ENCODE measurements around the gene CABP5.

CABP5 gene

DNA sequence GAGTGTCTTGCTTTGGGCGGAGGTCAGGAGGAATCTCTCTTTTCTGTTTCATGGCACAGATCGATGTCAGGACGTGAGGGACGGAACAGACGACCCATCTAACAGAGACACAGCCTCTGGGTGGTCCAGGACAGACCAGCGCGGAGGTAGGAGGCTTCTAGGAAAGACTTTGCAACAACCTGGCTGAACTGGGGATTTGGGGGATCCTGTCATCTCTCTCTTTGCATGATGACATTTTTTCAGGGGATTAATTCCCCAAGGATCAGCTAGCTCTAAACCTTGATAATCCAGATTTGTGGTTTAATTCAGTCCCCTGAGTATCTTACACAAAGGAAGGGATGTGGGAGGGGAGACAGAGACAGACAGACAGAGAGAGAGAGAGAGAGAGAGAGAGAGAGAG lies 14.4 kb downstream of the CABP5 start:
- no peak for DNase-seq

DNA sequence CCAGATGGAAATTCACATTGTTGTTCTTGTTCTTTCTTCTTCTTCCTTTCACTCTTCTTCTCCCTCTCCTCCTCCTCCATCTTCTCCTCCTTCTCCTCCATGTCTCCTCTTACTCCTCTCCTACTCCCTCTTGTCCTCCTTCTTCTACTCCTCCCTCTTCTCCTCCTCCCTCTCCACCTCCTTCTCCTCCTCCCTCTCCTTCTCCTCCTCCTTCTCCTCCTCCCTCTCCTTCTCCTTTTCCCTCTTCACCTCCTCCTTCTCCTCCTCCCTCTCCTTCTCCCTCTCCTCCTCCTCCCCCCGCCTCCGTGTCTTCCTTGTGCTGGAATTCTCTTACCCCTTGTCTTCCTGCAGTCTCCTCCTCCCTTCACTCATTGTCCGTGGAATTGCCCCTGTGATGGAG lies 18.4 kb downstream of the CABP5 start:
- no peak for DNase-seq

DNA sequence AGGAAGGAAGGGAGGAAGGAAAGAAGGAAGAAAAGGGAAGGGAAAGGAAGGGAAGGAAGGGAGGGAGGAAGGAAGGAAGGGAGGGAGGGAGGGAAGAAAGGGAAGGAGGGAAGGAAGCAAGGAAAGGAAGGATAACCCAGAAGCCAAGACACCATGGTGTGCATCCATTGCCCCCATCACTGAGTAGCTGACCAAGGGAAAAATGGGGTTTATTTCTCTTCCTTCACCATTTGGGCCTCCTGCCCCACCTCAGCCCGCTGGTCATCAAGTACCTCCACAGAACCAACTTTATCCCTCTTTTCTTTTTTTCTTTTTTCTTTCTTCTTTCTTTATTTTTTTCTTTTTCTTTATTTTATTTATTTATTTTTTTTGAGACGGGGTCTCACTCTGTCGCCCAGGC lies 20.4 kb downstream of the CABP5 start:
- DNase-seq = no peak

DNA sequence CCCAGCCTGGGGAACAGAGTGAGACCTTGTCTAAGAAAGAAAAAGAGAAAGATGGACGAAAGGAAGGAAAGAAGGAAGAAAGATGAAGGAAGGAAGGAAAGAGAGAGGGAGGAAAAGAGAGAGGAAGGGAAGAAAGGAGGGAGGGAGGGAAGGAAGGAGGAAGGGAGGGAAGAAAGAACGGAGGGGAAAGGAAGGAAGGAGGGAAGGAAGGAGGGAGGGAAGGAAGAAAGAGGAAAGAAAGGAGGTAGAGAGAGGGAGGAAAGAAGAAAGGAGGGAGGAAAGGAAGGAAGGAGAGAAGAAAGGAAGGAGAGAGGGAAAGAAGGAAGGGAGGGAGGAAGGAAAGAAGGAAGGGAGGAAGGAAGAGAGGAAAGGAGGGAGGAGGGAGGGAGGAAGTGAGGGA lies 20.9 kb downstream of the CABP5 start:
- DNase-seq = no peak

DNA sequence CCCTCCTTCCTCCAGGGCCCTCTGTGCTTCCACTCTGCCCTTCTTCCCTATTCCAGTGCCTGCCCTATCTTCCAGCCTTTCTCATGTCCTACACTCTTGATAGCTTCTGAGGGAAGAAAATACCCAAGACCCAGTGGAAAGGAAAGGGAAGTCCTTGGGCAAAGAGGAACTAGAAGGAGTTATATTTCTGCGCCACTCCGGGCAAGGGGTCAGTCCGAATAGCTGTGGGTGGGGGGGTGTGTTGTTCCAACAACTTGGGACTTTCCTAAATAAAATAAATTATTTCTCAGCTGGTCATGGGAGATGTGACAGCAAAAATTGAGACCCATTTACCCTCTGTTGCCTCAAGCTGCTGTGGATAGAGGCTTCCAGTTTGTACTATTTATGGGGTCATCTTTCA lies 23.2 kb downstream of the CABP5 start:
- DNase-seq = no peak

DNA sequence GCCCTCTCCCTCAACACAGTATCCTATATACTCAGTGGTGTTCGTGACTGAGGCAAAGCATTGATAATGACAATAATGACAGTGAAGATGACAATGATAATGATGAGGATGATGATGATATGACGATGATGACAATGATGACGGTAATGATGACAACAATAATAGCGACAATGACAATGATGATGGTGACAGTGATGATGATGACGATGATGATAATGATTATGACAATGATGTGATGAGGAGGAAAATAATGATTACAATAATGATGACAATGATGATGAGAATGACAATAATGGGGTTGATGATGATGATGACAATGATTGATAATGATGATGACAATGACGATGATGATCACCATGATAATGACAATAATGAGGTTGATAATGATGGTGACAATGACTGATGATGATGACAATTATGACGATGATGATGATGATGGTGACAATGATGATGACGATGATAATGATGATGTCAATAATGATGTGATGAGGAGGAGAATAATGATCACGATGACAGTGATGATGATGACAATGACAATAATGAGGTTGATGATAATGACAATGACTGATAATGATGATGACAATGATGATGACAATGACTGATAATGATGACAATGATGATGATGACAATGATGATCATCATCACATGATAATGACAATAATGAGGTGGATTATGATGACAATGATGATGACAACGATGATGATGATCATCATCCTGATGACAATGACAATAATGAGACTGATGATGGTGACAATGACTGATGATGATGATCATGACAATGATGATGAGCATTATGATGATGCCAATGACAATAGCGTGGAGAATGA lies 32.7 kb downstream of the CABP5 start:
- no peak for DNase-seq

DNA sequence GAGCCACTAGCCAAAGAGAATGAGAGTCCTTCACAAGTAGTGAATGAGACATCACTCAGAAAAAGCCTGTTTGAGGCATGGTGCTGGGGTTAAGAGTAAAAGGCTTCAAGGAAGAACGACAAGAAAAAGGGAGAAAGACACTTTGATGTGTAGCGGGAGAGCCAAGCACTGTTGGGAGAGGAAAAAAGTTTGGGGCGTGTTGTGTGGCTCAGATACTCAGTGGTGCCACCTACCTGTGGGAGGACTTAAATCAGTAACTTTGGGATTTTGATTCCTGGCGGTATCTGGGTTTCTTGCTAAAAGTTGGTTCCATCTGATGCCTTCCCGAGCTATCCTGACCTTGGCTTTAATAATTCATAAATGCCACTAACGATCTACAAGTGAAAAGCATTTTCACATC lies 37.1 kb downstream of the CABP5 start:
- DNase-seq = no peak

DNA sequence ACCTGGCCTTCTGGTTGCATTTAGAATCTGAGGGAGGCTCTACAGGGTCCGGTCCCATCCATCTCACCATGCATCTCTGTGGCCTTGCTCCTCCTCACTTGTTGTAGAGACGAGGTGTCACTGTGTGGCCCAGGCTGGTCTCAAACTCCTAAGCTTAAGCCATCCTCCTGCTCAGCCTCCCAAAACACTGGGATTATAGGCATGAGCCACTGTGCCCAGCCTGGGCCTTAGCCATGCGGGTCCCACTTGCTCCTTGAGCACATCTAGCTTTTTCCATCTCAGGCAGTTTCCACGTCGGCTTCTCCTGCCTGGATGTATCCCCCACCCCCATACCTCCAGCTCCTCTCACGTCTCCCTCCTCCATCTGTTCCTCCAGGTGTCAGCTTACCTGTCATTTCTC lies 39.6 kb downstream of the CABP5 start:
- no peak for DNase-seq

DNA sequence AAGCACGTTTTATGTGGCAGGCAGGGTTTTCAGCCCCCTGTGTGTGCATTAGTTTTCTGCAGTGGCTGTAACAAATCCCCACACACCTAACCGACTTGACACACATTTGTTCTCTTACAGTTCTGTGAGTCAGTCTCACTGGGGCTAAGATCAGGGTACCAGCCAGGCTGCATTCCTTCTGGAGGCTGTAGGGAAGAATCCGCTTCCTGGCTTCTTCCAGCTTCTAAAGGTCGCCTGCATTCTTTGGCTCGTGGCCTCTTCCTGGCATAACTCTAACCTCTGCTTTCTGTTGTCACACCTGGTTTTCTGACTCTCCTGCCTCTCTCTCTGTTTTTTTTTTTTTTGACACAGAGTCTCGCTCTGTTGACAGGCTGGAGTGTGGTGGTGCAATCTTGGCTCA lies 43.0 kb downstream of the CABP5 start:
- DNase-seq = no peak

DNA sequence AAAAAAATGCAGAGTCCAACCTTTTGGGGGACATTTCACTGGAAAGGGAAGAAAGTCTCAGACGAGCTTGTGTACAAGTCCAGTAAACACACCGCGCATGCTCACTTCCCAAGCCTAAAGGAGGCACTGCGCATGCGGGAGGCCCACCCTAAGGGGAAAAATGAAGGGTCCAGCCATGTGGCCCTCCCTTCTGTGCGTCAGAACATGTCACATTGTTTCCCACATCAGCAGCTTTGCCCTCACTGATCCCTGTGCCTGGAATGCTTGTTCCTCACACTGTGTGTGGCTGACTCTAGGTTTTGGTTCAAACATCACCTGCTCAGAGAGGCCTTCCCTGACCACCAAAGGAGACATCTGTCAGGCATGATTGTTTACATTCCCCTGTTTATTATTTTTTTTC lies 45.1 kb downstream of the CABP5 start:
- no peak for DNase-seq

DNA sequence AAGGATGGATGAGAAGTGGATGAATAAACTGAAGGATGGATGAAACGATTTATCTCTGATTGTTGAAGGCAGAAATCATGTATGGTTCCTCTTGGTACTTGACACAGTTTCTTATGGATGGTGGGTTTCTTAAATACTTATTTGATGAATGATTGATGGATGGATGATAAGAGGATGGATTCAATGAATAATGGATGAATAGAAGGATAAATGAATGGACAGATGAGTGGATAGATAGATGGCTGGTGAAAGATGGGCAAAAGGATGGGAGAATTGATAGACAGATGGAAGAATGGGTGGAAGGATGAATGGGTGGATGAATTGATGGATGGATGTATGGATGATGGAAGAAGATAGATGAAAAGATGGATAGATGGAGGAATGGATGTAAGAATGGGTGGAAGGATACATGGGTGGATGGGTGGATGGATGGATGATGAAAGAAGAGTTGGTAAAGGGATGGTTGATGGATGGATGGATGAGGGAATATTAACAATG lies 47.6 kb downstream of the CABP5 start:
- no peak for DNase-seq

DNA sequence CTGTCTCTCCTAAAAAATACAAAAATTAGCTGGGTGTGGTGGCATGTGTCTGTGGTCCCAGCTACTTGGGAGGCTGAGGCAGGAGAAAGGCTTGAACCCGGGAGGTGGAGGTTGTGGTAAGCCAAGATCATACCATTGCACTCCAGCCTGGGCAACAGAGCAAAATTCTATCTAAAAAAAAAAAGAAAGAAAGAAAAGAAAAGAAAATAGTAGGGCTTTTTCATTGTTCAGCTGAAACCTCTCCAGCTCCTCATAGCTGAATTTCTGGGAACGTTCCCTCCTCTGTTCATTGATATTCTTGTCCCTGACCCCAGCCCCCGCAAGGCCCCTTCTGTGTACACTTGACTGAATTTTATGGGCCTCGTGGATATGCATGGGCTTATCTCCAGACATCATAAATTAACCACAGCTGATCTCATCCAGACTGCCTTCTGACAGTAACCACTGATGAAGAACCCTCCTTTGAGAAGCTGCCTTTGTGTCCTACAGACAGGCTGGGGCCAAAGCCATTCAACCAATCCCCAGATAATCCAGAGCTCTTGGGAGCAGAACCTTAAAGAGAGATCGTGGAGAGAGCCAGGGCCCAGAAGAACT lies 49.6 kb downstream of the CABP5 start, which contains the start of gene ELSPBP1:
ELSPBP1 (plus strand) TSS at position 424 of the 594 bp plus-strand sequence. CDS start 14,036 bp downstream, outside the sequence.
- no peak for DNase-seq

DNA sequence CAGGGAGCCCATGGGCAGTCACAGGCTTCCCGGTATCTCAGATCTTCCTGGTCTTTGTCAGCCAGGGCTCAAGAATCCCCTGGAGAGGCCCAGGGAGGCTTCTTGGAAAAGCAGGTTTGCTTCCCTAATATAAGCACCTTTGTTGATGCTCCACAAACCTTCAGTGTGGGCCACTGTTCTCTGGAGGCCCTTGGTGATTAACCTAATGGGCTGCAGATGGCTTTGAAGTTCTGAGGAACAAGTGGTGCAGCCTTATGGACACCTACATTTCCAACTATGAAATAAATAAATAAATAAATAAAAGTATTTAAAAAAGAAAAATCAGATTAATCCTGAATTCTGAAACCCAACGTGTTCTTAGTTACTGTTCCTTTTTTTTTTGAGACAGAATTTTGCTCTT lies 51.8 kb downstream of the CABP5 start, which contains the start of gene BSPH1:
BSPH1 (minus strand) TSS at position 101 of the 400 bp plus-strand sequence; CDS start at position 12, 89 bp downstream.
- DNase-seq = no peak

DNA sequence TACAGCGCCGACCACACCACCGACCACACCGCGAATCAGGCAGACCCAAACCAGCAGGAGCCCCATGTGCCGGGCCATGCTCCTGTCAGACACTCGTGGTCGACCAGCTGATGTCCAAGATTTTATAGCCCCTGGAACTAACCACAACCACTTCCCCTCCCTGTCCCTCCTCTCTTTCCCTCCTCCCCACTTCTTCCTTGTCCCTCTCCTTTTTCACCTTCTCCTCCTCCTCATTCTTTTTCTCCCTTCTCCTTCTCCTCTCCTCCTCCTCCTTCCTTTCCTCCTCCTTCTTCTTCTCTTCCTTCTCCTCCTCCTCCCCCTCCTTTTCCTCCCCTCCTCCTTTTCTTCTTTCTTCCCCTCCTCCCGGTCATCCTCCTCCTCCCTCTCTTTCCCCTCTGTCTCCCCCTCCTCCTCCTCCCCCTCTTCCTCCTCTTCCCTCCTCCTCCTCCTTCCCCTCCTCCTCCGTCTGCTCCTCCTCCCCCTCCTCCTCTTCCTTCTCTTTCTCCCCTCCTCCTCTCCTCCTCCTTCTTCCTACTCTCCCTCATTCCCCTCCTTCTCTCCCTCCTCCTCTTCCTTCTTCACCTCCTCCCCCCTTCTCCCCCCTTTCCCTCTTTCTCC lies 52.6 kb downstream of the CABP5 start:
- no peak for DNase-seq

Measured in NCI-H1105 (cell line).